HG02840 (cell line): Measurements from ENCODE around the gene TP53BP2.
"Not testable (repeated sequence)": the region's sequence is repeated elsewhere in the genome, so short reads cannot be mapped to it uniquely, and the experiment has no call there.

ENCODE experiments used
- ATAC-seq: cut with Tn5 transposase; IDR thresholded peaks from one replicate; pipeline ENCODE4 v1.9.1; 2021; ENCODE audit warnings: mild to moderate bottlenecking, moderate library complexity, moderate number of reproducible peaks; ENCODE audit not compliant: unreplicated experiment, low FRiP score

TP53BP2 gene

GRCh38 chr1:223834660-223835263, 11.0 kb downstream of the TP53BP2 start:
- ATAC-seq: no peak

GRCh38 chr1:223833948-223834347, 11.8 kb downstream of the TP53BP2 start:
- no peak for ATAC-seq

GRCh38 chr1:223832637-223832943, 13.2 kb downstream of the TP53BP2 start:
- ATAC-seq: no peak

- no peak for ATAC-seq
These were observed 13.8 kb downstream of the TP53BP2 start for GRCh38 chr1:223831755-223832636.

GRCh38 chr1:223829678-223830077, 16.1 kb downstream of the TP53BP2 start:
- ATAC-seq: no peak

- ATAC-seq: no peak
These were observed 17.4 kb downstream of the TP53BP2 start for GRCh38 chr1:223828162-223828848.

GRCh38 chr1:223827193-223827663, 18.5 kb downstream of the TP53BP2 start:
- no peak for ATAC-seq

GRCh38 chr1:223825767-223826748, 19.7 kb downstream of the TP53BP2 start:
- ATAC-seq: no peak

GRCh38 chr1:223824712-223825111, 21.0 kb downstream of the TP53BP2 start:
- no peak for ATAC-seq

- ATAC-seq: no peak
These were observed 21.5 kb downstream of the TP53BP2 start for GRCh38 chr1:223824287-223824686.

- no peak for ATAC-seq
These were observed 24.8 kb downstream of the TP53BP2 start for GRCh38 chr1:223820971-223821370.

GRCh38 chr1:223820515-223820858, 25.3 kb downstream of the TP53BP2 start:
- no peak for ATAC-seq

- no peak for ATAC-seq
These were observed 25.8 kb downstream of the TP53BP2 start for GRCh38 chr1:223819730-223820514.

GRCh38 chr1:223817265-223817664, 28.5 kb downstream of the TP53BP2 start:
- ATAC-seq: not testable (repeated sequence)

GRCh38 chr1:223815865-223816264, 29.9 kb downstream of the TP53BP2 start:
- no peak for ATAC-seq

GRCh38 chr1:223815020-223815853, 30.5 kb downstream of the TP53BP2 start:
- no peak for ATAC-seq

GRCh38 chr1:223813645-223814044, 32.1 kb downstream of the TP53BP2 start:
- no peak for ATAC-seq

- ATAC-seq: no peak
These were observed 34.1 kb downstream of the TP53BP2 start for GRCh38 chr1:223811634-223812101.

GRCh38 chr1:223810586-223810985, 35.2 kb downstream of the TP53BP2 start:
- no peak for ATAC-seq
